Gastroesophageal sphincter (tissue), 3 donors: ENCODE results near the gene MICALL1.

Experiments used
- CTCF ChIP-seq, 4 experiments: fragments of 200-600 bp in 2 of 4; fragments of 450-650 bp in 2 of 4; sonication (generic) in 1 of 4; IDR thresholded peaks; one replicate each; pipeline ENCODE4 v1.5.1; 2017 to 2019; ENCODE audit warnings: antibody characterized with exemption in 4 of 4, mild to moderate bottlenecking in 2 of 4, moderate library complexity in 2 of 4
- EP300 ChIP-seq: sonication (generic); formaldehyde crosslinking; IDR thresholded peaks from one replicate; pipeline ENCODE4 v1.6.1; 2017; ENCODE audit warnings: antibody characterized with exemption, mild to moderate bottlenecking
- POLR2A ChIP-seq, 2 donors: fragments of 450-650 bp; IDR thresholded peaks; one replicate each; pipeline ENCODE4 v1.6.1; 2017; ENCODE audit warnings: antibody characterized with exemption in 2 of 2, mild to moderate bottlenecking in 2 of 2, moderate library complexity in 1 of 2
- POLR2AphosphoS5 ChIP-seq: sonication (generic); formaldehyde crosslinking; IDR thresholded peaks from one replicate; pipeline ENCODE4 v1.6.1; 2017; ENCODE audit warnings: antibody characterized with exemption

- no peak for TF ChIP-seq CTCF (IDR thresholded peaks at IDR 0.05)
- TF ChIP-seq POLR2A (IDR thresholded peaks at IDR 0.05): no peak
- TF ChIP-seq POLR2AphosphoS5: no peak
- no peak for TF ChIP-seq EP300
Observed at GRCh38 chr22:37940698-37941376, 34.7 kb downstream of the MICALL1 start.
